ENCODE results near the gene ACAD11. TPM values are rescaled to one million over a fixed set of nuclear protein-coding genes. Genes with fewer than 3 reads are reported as not detected.

ACAD11 gene
- total RNA-seq, 1 experiment from 2014 or later: 15.6 TPM

DNA sequence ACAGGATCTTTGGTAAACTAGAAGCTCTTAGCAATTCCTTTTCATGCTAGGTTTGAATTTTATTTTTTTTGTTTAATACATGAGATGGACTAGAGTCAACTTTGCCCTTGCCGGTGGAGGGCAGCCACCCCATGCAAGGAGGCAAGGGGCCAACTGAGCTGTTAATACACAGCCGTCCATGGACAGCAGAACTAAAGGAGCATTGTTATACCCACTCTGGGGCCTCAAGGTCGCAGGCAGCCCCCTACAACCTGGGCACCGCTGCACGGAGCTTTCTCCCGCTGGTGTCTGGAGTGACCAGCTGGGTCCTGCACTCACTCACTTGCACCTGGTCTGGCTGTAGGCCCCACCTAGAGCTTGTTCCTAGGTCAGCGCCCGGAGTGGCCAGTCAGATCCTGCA, 110.4 kb downstream of the ACAD11 start:
- Histone ChIP-seq H3K23me2 (ENCODE audit: insufficient read length, low read depth, low read length, poor library complexity, severe bottlenecking) (no peaks in the 10 kb centered on the region), H2BK20ac (ENCODE audit: low read depth, low read length, poor library complexity, severe bottlenecking) (no peak overlapping the region), H4K91ac (ENCODE audit: insufficient read length, low read depth, low read length) (no peak overlapping the region), H4K8ac (replicated peaks; ENCODE audit: insufficient read length, low read depth, low read length) (no peak overlapping the region), H3K56ac (ENCODE audit: insufficient read length, low read depth, low read length) (no peak overlapping the region), H2AK5ac (ENCODE audit: insufficient read length, low read length) (no peak overlapping the region), H3K27me3 (ENCODE audit: insufficient read depth, low read length) (no peaks in the 10 kb centered on the region), H2BK15ac (ENCODE audit: low read depth, low read length) (no peak overlapping the region), H3K9ac (ENCODE audit: extremely low read depth, insufficient read length, low read length) (no peak overlapping the region), H3T11ph (ENCODE audit: low read length) (no peak overlapping the region), H2BK120ac (ENCODE audit: low read depth, low read length, poor library complexity, severe bottlenecking) (no peak overlapping the region), H3K4me2 (ENCODE audit: insufficient read depth, insufficient read length, low read length) (no peak overlapping the region), H2BK12ac (ENCODE audit: insufficient read length, low read depth, low read length) (no peak overlapping the region), H3K4me1 (ENCODE audit: insufficient read depth, low read length) (no peaks in the 10 kb centered on the region), H3K27ac (ENCODE audit: insufficient read length, low read depth, low read length) (no peak overlapping the region), H2BK5ac (ENCODE audit: insufficient read length, low read length) (no peak overlapping the region), H4K5ac (ENCODE audit: insufficient read length, low read depth, low read length) (no peak overlapping the region), H3K4ac (ENCODE audit: low read depth, low read length) (no peak overlapping the region), H3K18ac (ENCODE audit: insufficient read length, low read depth, low read length) (no peak overlapping the region), H3K9me3 (ENCODE audit: control insufficient read depth, low read depth, low read length) (no peaks in the 10 kb centered on the region), H3K79me2 (ENCODE audit: insufficient read depth, low read length) (no peaks in the 10 kb centered on the region), H3K23ac (ENCODE audit: insufficient read length, low read depth, low read length) (no peak overlapping the region), H4K20me1 (ENCODE audit: control insufficient read depth, insufficient read depth, insufficient read length) (no peaks in the 10 kb centered on the region), H3K14ac (ENCODE audit: insufficient read depth, low read length) (no peak overlapping the region), H3K79me1 (ENCODE audit: insufficient read depth, low read depth, low read length, poor library complexity, severe bottlenecking) (no peaks in the 10 kb centered on the region), H2AFZ (ENCODE audit: low read length) (no peak overlapping the region)
- Mint-ChIP-seq H3K27me3 (ENCODE audit: low read depth) (no peaks in the 10 kb centered on the region), H3K9me3 (no peaks in the 10 kb centered on the region), H3K27ac (no peak overlapping the region), H3K4me3 (no peak overlapping the region), H3K36me3 (ENCODE audit: insufficient read depth in 1 of 3, low read depth in 3 of 3) (peaks cover 0 to 4% (median 0%) of the 10 kb centered on the region in 3 experiments; a peak in 1 of 7 replicates), H3K4me1 (peaks cover 3% of the 10 kb centered on the region in 2 experiments; a peak in 3 of 4 replicates)
- no peak for DNase-seq
- no CpG with 5 or more reads among the region's 8 CpGs for WGBS (ENCODE audit: extremely low coverage, insufficient read length, low lambda C conversion rate)
- no peak for TF ChIP-seq CTCF (conservative IDR thresholded peaks at IDR 0.05)
